GM12892 (cell line): ENCODE results near the gene HUNK.

ENCODE experiments used
- DNase-seq: peaks from one replicate; pipeline ENCODE4 v3.0.0; 2011; ENCODE audit not compliant: insufficient read length
- FAIRE-seq: peaks from 2 replicates; lab custom pipeline; 2011; peaks lifted over from hg19 to GRCh38; lab: Jason Lieb, UNC
- POLR2A ChIP-seq: IDR thresholded peaks from 2 replicates; pipeline ENCODE4 v1.6.1; 2011; ENCODE audit warnings: low read depth, low read length, control low read depth
- POLR2AphosphoS5 ChIP-seq: IDR thresholded peaks from 2 replicates; pipeline ENCODE4 v1.6.1; 2011; ENCODE audit warnings: low read depth, low read length, control low read depth
- TAF1 ChIP-seq: IDR thresholded peaks from 2 replicates; pipeline ENCODE4 v1.6.1; 2011; ENCODE audit warnings: low read depth, mild to moderate bottlenecking, control low read depth, low read length, borderline replicate concordance

HUNK gene

GRCh38 chr21:31952828-31953227, 80.0 kb downstream of the HUNK start:
- DNase-seq = no peak
- no peak for FAIRE-seq
- TF ChIP-seq TAF1 (no peak), POLR2AphosphoS5 (no peak), POLR2A (no peak)

GRCh38 chr21:31957631-31958030, 84.8 kb downstream of the HUNK start:
- no peak for DNase-seq
- TF ChIP-seq POLR2AphosphoS5 (no peak), TAF1 (no peak), POLR2A (no peak)
- FAIRE-seq = no peak

- DNase-seq = no peak
- no peak for FAIRE-seq
- TF ChIP-seq TAF1 (no peak), POLR2AphosphoS5 (no peak), POLR2A (no peak)
Observed at GRCh38 chr21:31959881-31960280, 87.1 kb downstream of the HUNK start.

- FAIRE-seq = no peak
- no peak for DNase-seq
- TF ChIP-seq POLR2A (no peak), POLR2AphosphoS5 (no peak), TAF1 (no peak)
Observed at GRCh38 chr21:31961027-31961426, 88.2 kb downstream of the HUNK start.

GRCh38 chr21:31961704-31962103, 88.9 kb downstream of the HUNK start:
- FAIRE-seq (no peak), DNase-seq (no peak)
- no peak for TF ChIP-seq TAF1

GRCh38 chr21:31964692-31965091, 91.9 kb downstream of the HUNK start:
- no peak for DNase-seq

GRCh38 chr21:31967334-31967733, 94.5 kb downstream of the HUNK start:
- TF ChIP-seq POLR2A = no peak
- no peak for DNase-seq
- FAIRE-seq = no peak

More at GRCh38 chr21:31964692-31965091, 91.9 kb downstream of the HUNK start:
- no peak for FAIRE-seq
- TF ChIP-seq TAF1 = no peak
- TF ChIP-seq POLR2A = no peak
- TF ChIP-seq POLR2AphosphoS5 = no peak

- TF ChIP-seq TAF1 = no peak
- DNase-seq (no peak), FAIRE-seq (no peak)
Observed at GRCh38 chr21:31972622-31973021, 99.8 kb downstream of the HUNK start.

GRCh38 chr21:31973402-31973944, 100.7 kb downstream of the HUNK start:
- no peak for FAIRE-seq

GRCh38 chr21:31974454-31974985, 101.7 kb downstream of the HUNK start:
- FAIRE-seq (no peak), DNase-seq (no peak)
- no peak for TF ChIP-seq POLR2A
- TF ChIP-seq TAF1 = no peak
- TF ChIP-seq POLR2AphosphoS5 = no peak

More at GRCh38 chr21:31973402-31973944, 100.7 kb downstream of the HUNK start:
- TF ChIP-seq POLR2AphosphoS5 = no peak
- no peak for TF ChIP-seq POLR2A
- no peak for TF ChIP-seq TAF1
- DNase-seq = no peak

GRCh38 chr21:31975491-31975890, 102.7 kb downstream of the HUNK start:
- no peak for TF ChIP-seq POLR2AphosphoS5
- TF ChIP-seq POLR2A = no peak
- TF ChIP-seq TAF1 = no peak
- no peak for FAIRE-seq
- DNase-seq = no peak

GRCh38 chr21:31977816-31978215, 105.0 kb downstream of the HUNK start:
- no peak for TF ChIP-seq TAF1
- no peak for TF ChIP-seq POLR2A
- no peak for TF ChIP-seq POLR2AphosphoS5
- DNase-seq = no peak
- no peak for FAIRE-seq

GRCh38 chr21:31983120-31983519, 110.3 kb downstream of the HUNK start:
- no peak for FAIRE-seq
- no peak for DNase-seq

GRCh38 chr21:31983554-31983953, 110.7 kb downstream of the HUNK start:
- TF ChIP-seq POLR2A = no peak
- no peak for TF ChIP-seq POLR2AphosphoS5
- TF ChIP-seq TAF1 = no peak
- FAIRE-seq (no peak), DNase-seq (no peak)

More at GRCh38 chr21:31983120-31983519, 110.3 kb downstream of the HUNK start:
- TF ChIP-seq POLR2A (no peak), POLR2AphosphoS5 (no peak)
